T47D (cell line): ENCODE data around the gene MT1B.

Experiments
- DNase-seq, 2 experiments: peaks; one replicate each; pipeline versions ENCODE4 v3.0.0 to v3.0.0-alpha.2; 2011 to 2012; ENCODE audit warnings: low read depth in 1 of 2, low spot score in 1 of 2
- JUND ChIP-seq: IDR thresholded peaks from 2 replicates; pipeline ENCODE4 v1.6.1; 2012; ENCODE audit warnings: low read depth
- in situ Hi-C: cut with HindIII; loops from 2 replicates; pipeline ENCODE4 v1.10.0; 2016; ENCODE audit warnings: low sequenced_read_pairs, low pct_unique_long_range_greater_than_20kb

Gene MT1B

GRCh38 chr16:56625140-56625942 is 26.3 kb upstream of the MT1B start, which contains the start of gene MT1E:
Gene MT1E (plus strand): TSS chr16:56625781. CDS start chr16:56625852, 71 bp downstream.
- no peak for DNase-seq
- no peak for TF ChIP-seq JUND
- in situ Hi-C loops = no loop called here

DNA sequence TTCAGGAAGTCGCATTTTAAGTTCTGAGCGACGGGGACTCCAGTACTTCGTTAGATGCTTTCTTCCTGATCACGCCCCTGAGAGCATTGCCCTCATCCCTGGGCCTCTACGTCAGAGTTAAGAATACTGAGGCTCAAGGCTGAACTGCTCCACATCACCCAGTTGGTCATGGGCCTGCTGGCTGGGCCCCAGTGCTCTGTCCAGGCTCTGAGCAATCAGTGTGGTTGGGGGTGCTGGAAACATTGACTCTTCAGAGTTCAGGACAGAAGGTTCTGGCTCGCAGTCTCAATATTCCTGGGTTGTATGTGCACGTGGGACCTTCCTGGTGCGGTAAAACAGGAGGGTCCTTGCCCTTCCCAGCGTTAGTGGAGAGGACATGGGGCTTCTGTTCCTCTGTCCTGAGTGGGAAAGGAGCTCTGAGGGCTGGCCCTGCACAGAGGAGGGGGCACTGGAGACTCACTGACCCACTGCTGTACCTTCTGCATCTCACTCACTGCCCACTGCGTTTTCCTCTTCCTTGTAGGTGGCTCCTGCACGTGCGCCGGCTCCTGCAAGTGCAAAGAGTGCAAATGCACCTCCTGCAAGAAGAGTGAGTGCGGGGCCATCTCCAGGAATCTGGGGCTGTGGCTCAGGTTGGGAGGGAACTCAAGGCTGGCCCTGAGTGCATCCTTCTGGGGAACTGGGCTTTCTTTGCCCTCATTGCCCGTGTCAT is 25.6 kb upstream of the MT1B start:
- TF ChIP-seq JUND = no peak
- no peak for DNase-seq
- in situ Hi-C loops = no loop called here

DNA sequence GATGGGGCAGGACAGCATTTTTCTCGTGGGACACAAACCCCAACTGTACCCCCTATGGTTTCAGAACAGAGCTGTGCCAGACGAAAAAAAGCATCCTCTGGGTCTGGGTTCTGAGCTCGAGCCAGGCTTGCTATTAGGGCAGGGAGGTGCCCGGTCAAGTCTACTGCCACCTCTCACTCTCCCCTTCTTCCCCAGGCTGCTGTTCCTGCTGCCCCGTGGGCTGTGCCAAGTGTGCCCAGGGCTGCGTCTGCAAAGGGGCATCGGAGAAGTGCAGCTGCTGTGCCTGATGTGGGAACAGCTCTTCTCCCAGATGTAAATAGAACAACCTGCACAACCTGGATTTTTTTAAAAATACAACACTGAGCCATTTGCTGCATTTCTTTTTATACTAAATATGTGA is 25.0 kb upstream of the MT1B start:
- in situ Hi-C loops = no loop called here

GRCh38 chr16:56628486-56629350 is 23.0 kb upstream of the MT1B start:
- in situ Hi-C loops = no loop called here
- no peak for TF ChIP-seq JUND
- DNase-seq = no peak

More for the DNA sequence above, 25.0 kb upstream of the MT1B start:
- no peak for TF ChIP-seq JUND
- DNase-seq = no peak

DNA sequence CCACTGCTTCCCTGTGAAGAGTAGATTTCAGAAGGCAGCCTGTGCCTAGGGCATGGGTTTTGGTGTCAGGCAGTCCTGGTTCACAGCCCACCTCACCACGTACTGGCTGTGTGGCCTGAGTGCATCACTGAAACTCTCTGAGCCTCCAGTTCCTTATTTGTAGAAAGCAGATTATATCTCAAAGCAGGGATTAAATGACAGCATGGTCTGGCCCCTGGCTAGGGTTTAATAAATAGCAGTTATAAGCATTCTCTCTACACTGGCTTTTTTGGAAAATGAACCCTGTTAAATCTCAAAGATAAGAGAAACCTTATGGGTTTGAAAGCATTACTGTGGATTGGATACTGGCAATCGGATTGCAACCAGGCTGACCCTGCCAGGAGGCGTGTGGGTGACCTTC is 22.2 kb upstream of the MT1B start:
- no peak for TF ChIP-seq JUND
- no peak for DNase-seq
- in situ Hi-C loops = no loop called here

GRCh38 chr16:56630134-56630533 is 21.6 kb upstream of the MT1B start:
- TF ChIP-seq JUND = no peak
- in situ Hi-C loops = no loop called here
- DNase-seq = no peak

- TF ChIP-seq JUND = no peak
- in situ Hi-C loops = no loop called here
- DNase-seq = no peak
Observed at GRCh38 chr16:56631197-56631596, 20.5 kb upstream of the MT1B start.

DNA sequence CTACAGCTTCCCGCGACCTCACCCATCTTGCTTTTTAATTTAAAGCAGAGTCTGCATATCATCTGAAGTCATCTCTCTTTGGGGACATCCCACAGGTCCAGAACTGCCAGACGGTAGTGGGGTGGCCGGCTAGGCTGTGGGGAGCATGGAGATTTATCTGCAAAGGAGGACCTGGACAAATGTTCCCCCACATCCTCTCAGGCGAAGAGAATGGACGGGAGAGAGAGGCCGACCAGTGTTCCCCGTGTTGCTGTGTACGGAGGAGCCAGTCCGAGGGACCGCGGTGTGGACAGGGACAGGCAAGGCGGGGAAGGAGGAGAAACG is 19.9 kb upstream of the MT1B start:
- no peak for DNase-seq
- TF ChIP-seq JUND = no peak
- in situ Hi-C loops = no loop called here

- DNase-seq = no peak
- in situ Hi-C loops = no loop called here
- TF ChIP-seq JUND = no peak
Observed at GRCh38 chr16:56632156-56632847, 19.4 kb upstream of the MT1B start, which contains the start of gene MT1M. Gene MT1M (plus strand): TSS chr16:56632659. CDS start chr16:56632732, 73 bp downstream.

- in situ Hi-C loops = no loop called here
- DNase-seq = no peak
- no peak for TF ChIP-seq JUND
Observed at GRCh38 chr16:56632848-56633365, 18.8 kb upstream of the MT1B start.

GRCh38 chr16:56633535-56633934 is 18.2 kb upstream of the MT1B start:
- DNase-seq = no peak
- in situ Hi-C loops = no loop called here
- TF ChIP-seq JUND = no peak
